B cell (primary cell): Measurements from ENCODE around the gene RHOG.

ENCODE experiments used
- EZH2 ChIP-seq: IDR thresholded peaks from 2 replicates; pipeline ENCODE4 v1.6.1; 2012; ENCODE audit warnings: borderline replicate concordance, low read depth, mild to moderate bottlenecking, moderate library complexity, low read length; ENCODE audit not compliant: insufficient read depth, poor library complexity, severe bottlenecking
- TF ChIP-seq, protein P1 (sequence below): fragments of 200-600 bp; IDR thresholded peaks from one replicate; pipeline ENCODE4 v1.8.0; 2022; ENCODE audit warnings: antibody characterized with exemption, mild to moderate bottlenecking

DNA sequence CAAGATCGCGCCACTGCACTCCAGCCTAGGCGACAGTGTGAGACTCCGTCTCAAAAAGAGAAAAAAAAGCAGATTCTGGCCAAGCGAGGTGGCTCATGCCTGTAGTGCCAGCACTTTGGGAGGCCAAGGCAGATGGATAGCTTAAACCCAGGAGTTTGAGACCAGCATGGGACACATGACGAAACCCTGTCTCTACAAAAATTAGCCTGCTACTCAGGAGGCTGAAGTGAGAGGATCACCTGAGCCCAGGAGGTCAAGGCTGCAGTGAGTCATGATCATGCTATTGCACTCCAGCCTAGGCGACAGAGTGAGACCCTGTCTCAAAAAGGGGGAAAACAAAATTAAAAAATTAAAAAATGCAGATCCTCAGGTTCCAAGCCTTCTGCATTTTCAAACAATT, 18.4 kb downstream of the RHOG start:
- TF ChIP-seq, protein P1, sequence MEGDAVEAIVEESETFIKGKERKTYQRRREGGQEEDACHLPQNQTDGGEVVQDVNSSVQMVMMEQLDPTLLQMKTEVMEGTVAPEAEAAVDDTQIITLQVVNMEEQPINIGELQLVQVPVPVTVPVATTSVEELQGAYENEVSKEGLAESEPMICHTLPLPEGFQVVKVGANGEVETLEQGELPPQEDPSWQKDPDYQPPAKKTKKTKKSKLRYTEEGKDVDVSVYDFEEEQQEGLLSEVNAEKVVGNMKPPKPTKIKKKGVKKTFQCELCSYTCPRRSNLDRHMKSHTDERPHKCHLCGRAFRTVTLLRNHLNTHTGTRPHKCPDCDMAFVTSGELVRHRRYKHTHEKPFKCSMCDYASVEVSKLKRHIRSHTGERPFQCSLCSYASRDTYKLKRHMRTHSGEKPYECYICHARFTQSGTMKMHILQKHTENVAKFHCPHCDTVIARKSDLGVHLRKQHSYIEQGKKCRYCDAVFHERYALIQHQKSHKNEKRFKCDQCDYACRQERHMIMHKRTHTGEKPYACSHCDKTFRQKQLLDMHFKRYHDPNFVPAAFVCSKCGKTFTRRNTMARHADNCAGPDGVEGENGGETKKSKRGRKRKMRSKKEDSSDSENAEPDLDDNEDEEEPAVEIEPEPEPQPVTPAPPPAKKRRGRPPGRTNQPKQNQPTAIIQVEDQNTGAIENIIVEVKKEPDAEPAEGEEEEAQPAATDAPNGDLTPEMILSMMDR, result no peak
- TF ChIP-seq EZH2, result no peak
